Activated CD4-positive, alpha-beta memory T cell treated with anti-CD3 and anti-CD28 coated beads, Interleukin-2, amount 10 ng/mL, durations not matched to agents 7 days and 5 days (primary cell): ENCODE measurements around the gene FUT2. TPM values are rescaled to one million over a fixed set of nuclear protein-coding genes. Genes with fewer than 3 reads are reported as not detected.
"Not testable (repeated sequence)": the region's sequence is repeated elsewhere in the genome, so short reads cannot be mapped to it uniquely, and the experiment has no call there.

Source experiments
- CTCF ChIA-PET: fragments of 350-600 bp; sonication (Branson Sonifier 250); formaldehyde crosslinking; loops from one replicate; lab custom pipeline; 2021; ENCODE audit warnings: antibody characterized with exemption, inconsistent platforms; lab: Charles Lee
- POLR2A ChIA-PET: fragments of 350-600 bp; sonication (Branson Sonifier 250); formaldehyde crosslinking; loops from one replicate; lab custom pipeline; 2021; ENCODE audit warnings: antibody characterized with exemption; lab: Charles Lee
- DNase-seq: peaks from one replicate; pipeline ENCODE4 v3.0.0-alpha.2; 2020
- H3K27ac Mint-ChIP-seq: one replicate; pipeline ENCODE4 v1.8.0; 2021; ENCODE audit warnings: mild to moderate bottlenecking, mixed read lengths
- H3K27me3 Mint-ChIP-seq: one replicate; pipeline ENCODE4 v1.8.0; 2021; ENCODE audit warnings: mixed read lengths
- H3K36me3 Mint-ChIP-seq: one replicate; pipeline ENCODE4 v1.8.0; 2021; ENCODE audit warnings: low read depth, mixed read lengths
- H3K4me1 Mint-ChIP-seq: one replicate; pipeline ENCODE4 v1.8.0; 2021; ENCODE audit warnings: mixed read lengths
- H3K4me3 Mint-ChIP-seq: one replicate; pipeline ENCODE4 v1.8.0; 2021; ENCODE audit warnings: mild to moderate bottlenecking, mixed read lengths
- H3K9me3 Mint-ChIP-seq: one replicate; pipeline ENCODE4 v1.8.0; 2021; ENCODE audit warnings: mixed read lengths
- total RNA-seq, 2 experiments: library from RNA; stranded (reverse); gene quantifications; one replicate each; pipeline ENCODE4 v1.2.3, GENCODE V29; 2021

Gene FUT2
- total RNA-seq, 2 experiments from 2014 or later: not detected

DNA sequence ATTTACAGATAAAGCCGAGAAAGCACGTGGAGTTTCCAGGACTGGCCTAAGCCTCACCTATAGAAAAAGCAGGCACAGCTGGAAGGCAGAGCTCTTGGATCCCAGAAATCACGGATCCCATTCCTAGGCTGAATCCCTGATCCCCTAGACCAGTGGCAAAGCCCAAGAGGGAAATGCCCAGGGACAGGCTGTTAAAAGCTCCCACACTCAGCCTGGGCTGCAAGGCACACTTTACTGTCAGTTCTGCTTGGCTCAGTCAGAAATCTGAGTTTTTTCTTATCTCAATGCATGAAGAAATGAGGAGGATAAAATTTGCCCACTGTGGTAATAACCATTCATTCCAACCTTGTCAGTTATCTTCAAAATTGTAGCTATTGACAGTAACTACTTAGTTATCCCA is 8.0 kb upstream of the FUT2 start:
- no peaks in the 10 kb centered on the region for H3K4me1 Mint-ChIP-seq
- H3K27me3 Mint-ChIP-seq: no peaks in the 10 kb centered on the region
- H3K27ac Mint-ChIP-seq: no peak overlapping the region
- DNase-seq: no peak
- ChIA-PET CTCF (no interaction called here), POLR2A (interaction anchor here (1.0 kb wide), 1 partner anchor 9 kb away, joined by 3 read pairs; no protein-coding TSS in a partner anchor)
- no peaks in the 10 kb centered on the region for H3K36me3 Mint-ChIP-seq
- no peaks in the 10 kb centered on the region for H3K9me3 Mint-ChIP-seq
- no peak overlapping the region for H3K4me3 Mint-ChIP-seq

DNA sequence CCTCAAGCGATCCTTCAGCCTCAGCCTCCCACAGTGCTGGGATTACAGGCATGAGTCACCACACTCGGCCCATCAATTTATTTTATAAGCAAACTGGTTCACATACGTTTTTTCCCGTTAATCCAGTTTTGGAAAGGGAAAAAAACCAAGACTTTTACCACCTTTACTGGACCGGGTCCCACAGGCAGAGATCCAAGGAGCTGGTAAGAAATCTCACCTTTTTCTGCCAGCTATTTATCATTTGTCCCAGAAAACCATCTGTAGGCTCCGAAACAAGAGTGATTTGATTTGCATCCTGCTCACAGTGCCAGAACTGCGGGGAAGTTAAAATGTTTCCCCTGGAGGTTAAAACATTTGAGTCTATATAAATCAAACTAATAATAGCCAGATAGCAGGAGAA is 6.3 kb upstream of the FUT2 start:
- Mint-ChIP-seq H3K4me1 (no peaks in the 10 kb centered on the region), H3K27me3 (no peaks in the 10 kb centered on the region), H3K4me3 (no peak overlapping the region), H3K36me3 (no peaks in the 10 kb centered on the region), H3K9me3 (no peaks in the 10 kb centered on the region), H3K27ac (no peak overlapping the region)
- CTCF ChIA-PET: interaction anchor here (0.5 kb wide), 1 partner anchor 8 kb away, joined by 3 read pairs; no protein-coding TSS in a partner anchor
- DNase-seq: no peak
- POLR2A ChIA-PET: no interaction called here

DNA sequence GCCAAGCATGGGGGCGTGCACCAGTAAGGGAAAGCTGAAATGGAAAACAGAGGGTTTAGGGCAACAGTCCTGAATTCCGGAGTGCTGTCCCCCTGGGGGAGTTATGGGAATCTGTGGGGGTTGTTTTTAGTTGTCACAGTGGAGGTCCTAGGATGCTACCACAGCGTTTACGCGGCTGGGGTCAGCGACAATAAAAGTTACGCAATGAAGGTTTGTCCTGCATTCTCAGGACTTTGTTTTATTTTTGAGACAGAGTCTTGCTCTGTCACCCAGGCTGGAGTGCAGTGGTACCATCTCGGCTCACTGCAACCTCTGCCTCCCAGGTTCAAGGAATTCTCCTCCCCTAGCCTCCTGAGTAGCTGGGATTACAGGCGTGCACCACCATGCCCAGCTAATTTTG is 2.1 kb upstream of the FUT2 start:
- H3K4me1 Mint-ChIP-seq, DNase-seq, H3K27ac Mint-ChIP-seq, H3K36me3 Mint-ChIP-seq, H3K4me3 Mint-ChIP-seq, CTCF ChIA-PET, POLR2A ChIA-PET, H3K9me3 Mint-ChIP-seq: not testable (repeated sequence)
- H3K27me3 Mint-ChIP-seq: peaks cover 13% of the 10 kb centered on the region

DNA sequence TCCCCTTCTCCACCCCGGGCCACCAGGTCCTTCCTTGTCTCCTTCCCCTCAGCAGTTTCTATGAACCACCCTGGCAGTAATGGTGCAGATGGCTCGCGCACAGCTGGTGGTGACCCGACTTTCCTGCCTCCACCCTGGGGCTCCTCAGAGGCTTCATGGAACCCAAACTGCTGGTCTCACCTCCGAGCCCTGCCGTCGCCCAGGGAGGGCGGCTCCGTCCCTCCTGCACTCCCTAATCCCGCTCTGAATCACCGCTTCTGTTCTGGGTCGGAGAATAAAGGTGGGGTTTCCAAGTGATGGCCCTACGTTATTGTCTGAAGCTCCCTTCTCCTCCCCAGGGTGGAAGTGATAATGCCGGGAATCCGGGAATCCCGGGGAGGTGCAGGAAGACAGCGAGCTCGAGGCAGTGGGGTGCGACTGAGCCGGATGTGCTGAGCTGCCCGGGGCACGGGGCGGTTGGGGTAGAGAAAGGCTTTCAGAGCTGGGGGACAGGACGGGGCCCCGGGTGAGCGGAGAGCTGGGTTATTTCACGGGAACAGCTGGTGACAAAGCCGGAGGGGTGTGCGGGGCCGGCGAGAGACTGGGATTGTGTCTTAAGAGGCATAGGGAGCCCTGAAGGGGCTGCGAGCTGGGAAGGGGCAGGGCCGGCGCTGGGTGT is 711 bp downstream of the FUT2 start:
- Mint-ChIP-seq H3K36me3 (no peaks in the 10 kb centered on the region), H3K27ac (no peak overlapping the region), H3K4me1 (peaks cover 6% of the 10 kb centered on the region), H3K9me3 (no peaks in the 10 kb centered on the region), H3K4me3 (no peak overlapping the region), H3K27me3 (peaks cover 13% of the 10 kb centered on the region)
- POLR2A ChIA-PET: interaction anchor here (0.8 to 1.1 kb wide), 3 partner anchors 9 to 21 kb away, joined by 3 read pairs; no protein-coding TSS in a partner anchor
- no peak for DNase-seq
- CTCF ChIA-PET: interaction anchor here (1.7 kb wide), 1 partner anchor 22 kb away, joined by 5 read pairs; no protein-coding TSS in a partner anchor

DNA sequence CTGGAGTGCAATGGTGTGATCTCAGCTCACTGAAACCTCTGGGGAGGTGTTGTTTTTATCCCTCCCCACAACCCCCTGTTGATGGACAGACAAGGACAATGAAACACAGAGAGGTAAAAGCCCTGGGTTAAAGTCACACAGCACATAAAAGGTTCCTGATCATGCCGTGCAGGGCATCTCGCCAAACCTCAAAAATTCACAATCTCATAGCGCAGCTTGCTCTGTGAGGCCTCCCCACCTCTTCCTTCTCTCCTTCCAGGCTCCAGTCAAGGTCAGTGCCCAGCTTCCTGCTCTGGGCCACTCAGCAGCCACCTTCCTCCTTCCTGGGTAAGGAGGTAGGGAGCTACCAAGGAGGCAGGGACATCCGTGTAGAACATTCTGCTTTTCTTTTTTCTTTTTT is 2.3 kb downstream of the FUT2 start:
- Mint-ChIP-seq H3K9me3 (no peaks in the 10 kb centered on the region), H3K4me3 (no peak overlapping the region), H3K36me3 (peaks cover 2% of the 10 kb centered on the region), H3K4me1 (peaks cover 6% of the 10 kb centered on the region), H3K27me3 (peaks cover 13% of the 10 kb centered on the region), H3K27ac (no peak overlapping the region)
- CTCF ChIA-PET: interaction anchor here (0.7 kb wide), 1 partner anchor 9 kb away, joined by 3 read pairs; no protein-coding TSS in a partner anchor
- no peak for DNase-seq
- POLR2A ChIA-PET: no interaction called here

DNA sequence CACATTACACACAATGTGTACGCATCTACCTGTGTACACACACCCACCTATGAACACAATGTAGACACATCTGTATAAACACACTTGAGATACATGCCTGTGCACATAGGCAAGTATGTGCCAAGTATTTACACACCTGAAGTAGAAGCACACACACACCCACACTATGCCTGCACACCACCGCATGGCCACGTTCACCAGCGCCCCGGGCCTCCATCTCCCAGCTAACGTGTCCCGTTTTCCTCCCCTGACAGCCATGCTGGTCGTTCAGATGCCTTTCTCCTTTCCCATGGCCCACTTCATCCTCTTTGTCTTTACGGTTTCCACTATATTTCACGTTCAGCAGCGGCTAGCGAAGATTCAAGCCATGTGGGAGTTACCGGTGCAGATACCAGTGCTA is 6.9 kb downstream of the FUT2 start:
- no peak overlapping the region for H3K4me3 Mint-ChIP-seq
- no peaks in the 10 kb centered on the region for H3K27me3 Mint-ChIP-seq
- H3K27ac Mint-ChIP-seq: no peak overlapping the region
- H3K4me1 Mint-ChIP-seq: no peaks in the 10 kb centered on the region
- peaks cover 2% of the 10 kb centered on the region for H3K36me3 Mint-ChIP-seq
- POLR2A ChIA-PET: no interaction called here
- DNase-seq: no peak
- no peaks in the 10 kb centered on the region for H3K9me3 Mint-ChIP-seq
- CTCF ChIA-PET: no interaction called here

DNA sequence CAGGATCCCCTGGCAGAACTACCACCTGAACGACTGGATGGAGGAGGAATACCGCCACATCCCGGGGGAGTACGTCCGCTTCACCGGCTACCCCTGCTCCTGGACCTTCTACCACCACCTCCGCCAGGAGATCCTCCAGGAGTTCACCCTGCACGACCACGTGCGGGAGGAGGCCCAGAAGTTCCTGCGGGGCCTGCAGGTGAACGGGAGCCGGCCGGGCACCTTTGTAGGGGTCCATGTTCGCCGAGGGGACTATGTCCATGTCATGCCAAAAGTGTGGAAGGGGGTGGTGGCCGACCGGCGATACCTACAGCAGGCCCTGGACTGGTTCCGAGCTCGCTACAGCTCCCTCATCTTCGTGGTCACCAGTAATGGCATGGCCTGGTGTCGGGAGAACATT is 7.5 kb downstream of the FUT2 start:
- H3K4me3 Mint-ChIP-seq: no peak overlapping the region
- no peak for DNase-seq
- no peaks in the 10 kb centered on the region for H3K9me3 Mint-ChIP-seq
- H3K36me3 Mint-ChIP-seq: peaks cover 2% of the 10 kb centered on the region
- POLR2A ChIA-PET: no interaction called here
- H3K27me3 Mint-ChIP-seq: no peaks in the 10 kb centered on the region
- CTCF ChIA-PET: no interaction called here
- H3K4me1 Mint-ChIP-seq: no peaks in the 10 kb centered on the region
- no peak overlapping the region for H3K27ac Mint-ChIP-seq

DNA sequence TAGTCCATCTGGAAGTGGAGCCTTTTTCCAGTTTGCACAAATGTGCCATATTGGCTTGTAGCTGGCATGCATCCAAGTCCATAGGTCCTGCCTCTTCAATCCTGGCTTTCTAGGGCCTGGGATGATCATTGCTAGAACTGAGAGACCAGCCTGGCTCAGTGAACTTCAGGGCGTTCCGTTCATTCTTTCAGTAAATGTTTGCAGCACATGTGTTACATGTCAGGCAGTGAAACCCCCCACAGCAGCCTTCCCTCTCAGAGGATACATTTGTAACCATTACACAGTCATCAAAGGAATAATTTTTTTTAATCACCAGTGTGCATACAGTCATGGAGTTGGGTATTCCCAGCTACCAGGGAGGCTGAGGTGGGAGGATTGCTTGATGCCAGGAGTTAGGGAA is 9.7 kb downstream of the FUT2 start:
- POLR2A ChIA-PET: interaction anchor here (1.0 kb wide), 1 partner anchor 89 kb away, joined by 3 read pairs; no protein-coding TSS in a partner anchor
- CTCF ChIA-PET: no interaction called here
- H3K9me3 Mint-ChIP-seq: no peaks in the 10 kb centered on the region

DNA sequence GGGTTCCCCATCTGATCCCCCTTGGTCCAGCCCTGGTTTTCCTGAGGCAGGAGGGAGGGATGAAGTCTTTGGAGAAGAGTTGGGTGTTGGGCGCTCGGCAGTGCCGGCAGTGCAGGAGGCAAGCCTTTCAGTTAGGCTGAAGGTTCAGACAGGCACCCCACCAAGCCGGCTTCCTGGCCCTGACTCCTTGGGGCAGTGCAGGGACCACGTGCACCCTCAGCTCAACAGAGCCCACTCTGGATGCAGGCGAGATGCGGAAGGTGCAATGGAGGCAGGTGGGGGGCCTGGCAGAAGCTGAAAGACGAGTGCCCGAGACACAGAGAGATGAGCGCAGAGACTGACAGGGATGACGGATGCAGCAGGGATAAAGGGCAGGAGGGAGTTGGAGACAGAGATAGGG is 12.7 kb downstream of the FUT2 start:
- Mint-ChIP-seq H3K27ac (no peak overlapping the region), H3K27me3 (no peaks in the 10 kb centered on the region), H3K4me3 (no peak overlapping the region), H3K36me3 (peaks cover 2% of the 10 kb centered on the region), H3K4me1 (peaks cover 8% of the 10 kb centered on the region), H3K9me3 (peaks cover 5% of the 10 kb centered on the region)
- DNase-seq: no peak
- ChIA-PET POLR2A (no interaction called here), CTCF (no interaction called here)

More for the DNA sequence above, 9.7 kb downstream of the FUT2 start:
- Mint-ChIP-seq H3K4me1 (no peaks in the 10 kb centered on the region), H3K36me3 (peaks cover 2% of the 10 kb centered on the region), H3K27me3 (no peaks in the 10 kb centered on the region), H3K4me3 (no peak overlapping the region), H3K27ac (no peak overlapping the region)
- no peak for DNase-seq

DNA sequence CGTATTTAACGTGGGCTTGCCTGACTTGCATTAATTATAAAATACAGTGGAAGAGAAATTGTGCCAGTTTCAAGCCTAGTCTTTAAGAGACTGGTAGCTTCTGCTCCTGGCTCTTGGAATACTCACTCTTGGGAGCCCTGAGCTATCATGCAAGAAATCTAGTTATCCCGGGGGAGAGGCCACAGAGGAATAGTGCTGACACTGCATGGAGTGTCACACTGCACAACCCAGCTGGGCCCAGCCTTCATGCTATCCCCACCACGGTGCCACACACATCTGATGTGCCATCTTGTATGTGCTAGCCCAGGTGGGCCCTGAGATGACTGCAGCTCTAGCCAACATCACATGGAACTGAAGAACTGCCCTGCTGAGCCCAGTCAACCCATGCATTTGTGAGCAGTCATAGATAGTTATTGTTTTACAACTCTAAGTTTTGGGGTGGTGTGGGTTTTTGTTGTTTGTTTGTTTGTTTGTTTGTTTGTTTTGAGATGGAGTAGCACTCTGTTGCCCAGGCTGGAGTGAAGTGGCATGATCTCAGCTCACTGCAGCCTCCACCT is 15.4 kb downstream of the FUT2 start:
- H3K36me3 Mint-ChIP-seq: peaks cover 2% of the 10 kb centered on the region
- ChIA-PET POLR2A (no interaction called here), CTCF (no interaction called here)
- no peaks in the 10 kb centered on the region for H3K27me3 Mint-ChIP-seq
- H3K9me3 Mint-ChIP-seq: peaks cover 5% of the 10 kb centered on the region
- peaks cover 18% of the 10 kb centered on the region for H3K4me1 Mint-ChIP-seq
- no peak overlapping the region for H3K27ac Mint-ChIP-seq
- no peak overlapping the region for H3K4me3 Mint-ChIP-seq
- no peak for DNase-seq

DNA sequence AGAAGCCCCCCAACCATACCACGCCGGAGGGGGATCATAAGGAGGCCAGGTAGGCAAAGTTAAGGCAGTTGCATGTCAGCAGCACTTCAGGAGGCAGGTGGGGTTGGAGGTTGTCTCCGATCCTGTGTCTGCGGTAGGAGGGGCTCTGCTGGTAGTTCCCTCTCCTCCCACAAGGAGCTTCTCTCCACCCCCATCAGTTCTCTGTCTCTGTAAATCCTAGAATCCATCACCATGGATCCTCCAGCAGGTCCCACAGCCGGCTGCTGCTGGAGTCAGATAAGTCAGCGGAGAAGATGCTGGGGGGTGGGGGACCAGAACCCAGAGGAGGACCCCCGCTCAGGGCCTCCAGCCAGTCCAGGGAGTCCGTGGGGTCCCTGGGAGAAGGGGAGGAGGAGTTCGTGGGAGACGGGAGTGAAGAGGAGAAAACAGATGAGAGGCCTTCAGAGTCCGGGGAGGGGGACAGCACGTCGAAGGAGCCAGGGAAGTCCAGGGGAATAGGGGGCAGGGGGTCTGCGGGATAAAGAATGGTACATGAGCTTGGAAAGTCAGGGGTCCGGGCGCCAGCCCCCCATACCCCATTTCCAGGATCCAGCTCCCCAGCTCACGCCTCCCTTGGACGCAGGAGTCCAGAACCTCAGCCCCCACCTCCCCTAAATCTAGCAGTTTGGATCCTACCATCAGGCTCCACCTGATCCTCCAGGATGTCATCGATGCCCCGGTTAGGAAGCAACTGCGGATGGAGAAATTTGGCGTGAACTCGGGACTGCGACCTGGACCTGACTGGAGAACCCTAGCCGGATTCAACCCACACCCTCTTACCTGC is 17.5 kb downstream of the FUT2 start:
- Mint-ChIP-seq H3K4me3 (peak overlapping the region; percentile 76), H3K9me3 (peaks cover 5% of the 10 kb centered on the region), H3K27me3 (no peaks in the 10 kb centered on the region), H3K36me3 (peaks cover 2% of the 10 kb centered on the region), H3K4me1 (peaks cover 18% of the 10 kb centered on the region), H3K27ac (peak overlapping the region; percentile 1)
- ChIA-PET CTCF (interaction anchor here (0.5 to 2.6 kb wide), 4 partner anchors 26 to 207 kb away, joined by 3 to 13 read pairs (median 6); no protein-coding TSS in a partner anchor), POLR2A (interaction anchor here (0.8 to 1.9 kb wide), 5 partner anchors 12 to 280 kb away, joined by 3 to 10 read pairs (median 3); partner anchors contain the start of genes GYS1, PPP1R15A and RUVBL2)
- no peak for DNase-seq

DNA sequence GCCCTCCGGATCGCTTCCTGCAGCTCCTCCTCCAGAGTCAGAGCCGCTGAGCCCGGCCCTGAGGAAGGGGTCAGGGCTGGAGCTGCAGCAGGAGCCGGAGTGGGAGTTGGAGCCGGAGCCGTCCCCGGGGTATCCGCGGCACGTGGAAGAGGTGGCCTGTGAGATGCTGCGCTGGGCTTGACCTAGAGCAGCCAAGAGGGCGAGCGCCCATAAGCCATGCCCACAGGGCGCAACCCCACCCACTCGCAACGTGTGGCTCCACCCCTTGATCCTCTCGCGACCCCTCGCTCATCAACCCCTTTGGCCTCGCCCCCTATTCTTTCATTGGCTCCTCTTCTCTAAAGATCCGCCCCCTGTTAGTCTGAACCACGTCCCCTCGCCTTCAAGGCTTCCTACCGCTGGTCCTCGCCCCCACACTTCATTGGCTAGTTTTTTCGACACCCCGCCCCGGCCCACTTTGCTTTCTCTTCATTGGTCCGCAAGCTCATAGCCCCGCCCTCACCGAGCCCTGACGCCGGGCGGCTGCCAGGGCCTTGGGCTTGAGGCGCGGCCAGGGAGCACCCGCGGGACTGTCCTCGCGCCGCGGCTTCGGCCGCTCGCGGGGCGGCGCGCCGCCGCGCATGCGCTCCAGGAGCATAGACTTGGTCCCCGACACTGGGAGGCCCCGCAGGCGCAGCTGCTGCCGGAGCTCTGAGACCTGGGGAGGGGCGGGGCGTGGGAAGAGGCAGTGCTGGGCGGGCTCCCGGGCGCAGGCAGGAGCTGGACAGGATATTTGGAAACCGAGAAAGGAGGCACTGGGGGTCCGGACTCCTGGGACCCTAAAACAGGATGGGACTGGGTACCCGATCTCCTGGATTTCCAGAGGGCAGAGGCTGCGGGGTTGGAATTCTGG is 18.3 kb downstream of the FUT2 start:
- Mint-ChIP-seq H3K4me3 (peak overlapping the region; percentile 76), H3K9me3 (peaks cover 5% of the 10 kb centered on the region), H3K27ac (peak overlapping the region; percentile 44), H3K36me3 (peaks cover 2% of the 10 kb centered on the region), H3K27me3 (no peaks in the 10 kb centered on the region), H3K4me1 (peaks cover 18% of the 10 kb centered on the region)
- ChIA-PET CTCF (interaction anchor here (0.5 to 2.6 kb wide), 4 partner anchors 14 to 208 kb away, joined by 3 to 13 read pairs (median 3); partner anchors contain the start of gene CA11), POLR2A (interaction anchor here (0.8 to 1.9 kb wide), 7 partner anchors 10 to 279 kb away, joined by 3 to 10 read pairs (median 3); partner anchors contain the start of genes GYS1, PPP1R15A and RUVBL2)
- DNase-seq: peak; percentile 99
